Uterus (tissue), 4 donors: ENCODE results near the gene UTP25. TPM values are rescaled to one million over a fixed set of nuclear protein-coding genes. Genes with fewer than 3 reads are reported as not detected.
"Not testable (repeated sequence)": the region's sequence is repeated elsewhere in the genome, so short reads cannot be mapped to it uniquely, and the experiment has no call there.

Experiments used
- DNase-seq, 2 donors: peaks; one replicate each; pipeline ENCODE4 v3.0.0-alpha.2; 2019 to 2020
- H3K27ac ChIP-seq, 2 donors: fragments of 200-600 bp; sonication (generic); 1 replicate in 1 of 2; 2 replicates in 1 of 2; pipeline ENCODE4 v1.5.1; 2016 to 2018
- H3K27me3 ChIP-seq, 2 donors: fragments of 200-600 bp; sonication (generic); one replicate each; pipeline ENCODE4 v1.5.1; 2018 to 2019; ENCODE audit warnings: control low read depth in 1 of 2
- H3K36me3 ChIP-seq, 2 donors: fragments of 200-600 bp; sonication (generic); one replicate each; pipeline ENCODE4 v1.5.1; 2019; ENCODE audit warnings: control low read depth in 1 of 2
- H3K4me1 ChIP-seq, 2 donors: fragments of 200-600 bp; sonication (generic); one replicate each; pipeline ENCODE4 v1.5.1; 2018 to 2019; ENCODE audit warnings: control low read depth in 1 of 2
- H3K4me3 ChIP-seq, 2 donors: fragments of 200-600 bp; sonication (generic); 1 replicate in 1 of 2; 2 replicates in 1 of 2; pipeline ENCODE4 v1.5.1; 2018 to 2019; ENCODE audit warnings: mild to moderate bottlenecking in 1 of 2
- H3K9me3 ChIP-seq, 2 donors: fragments of 200-600 bp; sonication (generic); one replicate each; pipeline ENCODE4 v1.5.1; 2019; ENCODE audit warnings: control low read depth in 1 of 2
- CTCF ChIP-seq, 4 experiments: fragments of 200-600 bp in 2 of 4; fragments of 450-650 bp in 2 of 4; sonication (generic) in 2 of 4; IDR thresholded peaks; one replicate each; pipeline ENCODE4 v1.5.1; 2016 to 2019; ENCODE audit warnings: antibody characterized with exemption in 4 of 4, mild to moderate bottlenecking in 2 of 4, moderate library complexity in 1 of 4
- POLR2A ChIP-seq, 2 donors: fragments of 450-650 bp; IDR thresholded peaks; one replicate each; pipeline ENCODE4 v1.6.1; 2016; ENCODE audit warnings: antibody characterized with exemption in 2 of 2, mild to moderate bottlenecking in 1 of 2, moderate library complexity in 1 of 2
- intact Hi-C: fragments of 100-400 bp; cut with DNase I; formaldehyde crosslinking; loops from one replicate; pipeline ENCODE4 v1.15.1; 2023; ENCODE audit warnings: low total_unique reads
- total RNA-seq, 4 donors: library from RNA; depleted of rRNA in 3 of 4; stranded (reverse); fragments of >200 nt in 3 of 4; gene quantifications; one replicate each; pipeline versions ENCODE4 v1.1.0 to v1.2.4, GENCODE V29; 2014 to 2023
- donor health status: DM: yes; HTN: yes; CAD: no.

UTP25 gene
- total RNA-seq, 4 donors from 2014 or later: 6.8 to 12.4 (median 8.8) TPM

GRCh38 chr1:209900734-209901133, 73.0 kb downstream of the UTP25 start:
- no peaks in the 10 kb centered on the region for H3K36me3 ChIP-seq
- intact Hi-C loops: no loop called here
- H3K4me3 ChIP-seq: no peak overlapping the region

GRCh38 chr1:209901211-209901610, 73.4 kb downstream of the UTP25 start:
- no peak overlapping the region for H3K4me3 ChIP-seq
- no peak overlapping the region for H3K27ac ChIP-seq
- H3K36me3 ChIP-seq: no peaks in the 10 kb centered on the region
- no peak for DNase-seq
- intact Hi-C loops: no loop called here
- no peaks in the 10 kb centered on the region for H3K27me3 ChIP-seq
- no peaks in the 10 kb centered on the region for H3K4me1 ChIP-seq
- TF ChIP-seq CTCF (IDR thresholded peaks at IDR 0.05): no peak
- no peak for TF ChIP-seq POLR2A (IDR thresholded peaks at IDR 0.05)
- H3K9me3 ChIP-seq: no peaks in the 10 kb centered on the region

More at GRCh38 chr1:209900734-209901133, 73.0 kb downstream of the UTP25 start:
- H3K9me3 ChIP-seq: no peaks in the 10 kb centered on the region
- no peak for TF ChIP-seq POLR2A (IDR thresholded peaks at IDR 0.05)
- TF ChIP-seq CTCF (IDR thresholded peaks at IDR 0.05): no peak
- H3K4me1 ChIP-seq: no peaks in the 10 kb centered on the region
- no peaks in the 10 kb centered on the region for H3K27me3 ChIP-seq
- H3K27ac ChIP-seq: no peak overlapping the region
- no peak for DNase-seq

- H3K27ac ChIP-seq, intact Hi-C loops, H3K27me3 ChIP-seq, DNase-seq, H3K36me3 ChIP-seq, H3K4me1 ChIP-seq, H3K4me3 ChIP-seq, H3K9me3 ChIP-seq: not testable (repeated sequence)
These were observed 77.0 kb downstream of the UTP25 start for GRCh38 chr1:209904774-209905173.

Other genes with a start within 250 kb of the UTP25 start
- gene CAMK1G, start 244.3 kb upstream of the UTP25 start, total RNA-seq: 1 to 10 TPM in 1 of 4 donors, under 1 TPM in 1, not detected in 2; 0.43 to 5.6 TPM
- gene LAMB3, start 175.5 kb upstream of the UTP25 start, total RNA-seq: 10 to 100 TPM in 1 of 4 donors, under 1 TPM in 2, not detected in 1; under 0.01 to 17.4 (median 0.37) TPM
- 10 to 100 TPM in 1 of 4 donors, 1 to 10 TPM in 1, not detected in 2; 4.5 to 13.2 TPM for gene G0S2, start 152.6 kb upstream of the UTP25 start, total RNA-seq
- gene HSD11B1, start 123.1 kb upstream of the UTP25 start, total RNA-seq: 10 to 100 TPM in 1 of 4 donors, 1 to 10 TPM in 2, under 1 TPM in 1; 0.59 to 12.8 (median 2.2) TPM
- gene TRAF3IP3, start 71.9 kb upstream of the UTP25 start, total RNA-seq: 1 to 10 TPM in 3 of 4 donors, not detected in 1; 1.3 to 3.2 (median 1.3) TPM
- 1 to 10 TPM in 3 of 4 donors, under 1 TPM in 1; 0.88 to 5.0 (median 1.3) TPM for gene C1orf74, start 43.4 kb upstream of the UTP25 start, total RNA-seq
- gene IRF6, start 21.8 kb upstream of the UTP25 start, total RNA-seq: 10 to 100 TPM in 1 of 4 donors, 1 to 10 TPM in 2, under 1 TPM in 1; 0.88 to 28.3 (median 4.0) TPM
- gene SYT14, start 110.2 kb downstream of the UTP25 start, total RNA-seq: 1 to 10 TPM in 1 of 4 donors, under 1 TPM in 1, not detected in 2; under 0.01 to 1.0 TPM